A673 (cell line): ENCODE data around the gene FCHO1. TPM values are rescaled to one million over a fixed set of nuclear protein-coding genes. Genes with fewer than 3 reads are reported as not detected.
"Not testable (repeated sequence)": the region's sequence is repeated elsewhere in the genome, so short reads cannot be mapped to it uniquely, and the experiment has no call there.

Experiments
- BruUV-seq: library from RNA; stranded (reverse); fragments of 400-500 nt; replicated peaks from 2 replicates; lab custom pipeline; 2021; lab: Mats Ljungman, UMichigan
- CTCF ChIA-PET: fragments of 300-600 bp; sonication (Branson Sonifier 250); formaldehyde crosslinking; loops from one replicate; lab custom pipeline; 2022; ENCODE audit warnings: antibody characterized with exemption; lab: Charles Lee
- POLR2A ChIA-PET: fragments of 300-600 bp; sonication (Branson Sonifier 250); formaldehyde crosslinking; loops from one replicate; lab custom pipeline; 2022; ENCODE audit warnings: antibody characterized with exemption; ENCODE audit not compliant: low non-redundant PET; lab: Charles Lee
- DNase-seq: peaks from one replicate; pipeline ENCODE4 v3.0.0-alpha.2; 2015; ENCODE audit warnings: low spot score
- H3K27ac ChIP-seq: fragments of 200-600 bp; sonication (generic); 2 replicates; pipeline ENCODE4 v1.5.1; 2016; ENCODE audit warnings: mixed run types, low read depth, mild to moderate bottlenecking, mixed read lengths, antibody characterized with exemption, low read length; ENCODE audit not compliant: poor library complexity, severe bottlenecking
- H3K27me3 ChIP-seq: fragments of 200-600 bp; sonication (generic); replicated peaks from 2 replicates; pipeline ENCODE4 v1.6.1; 2017; ENCODE audit warnings: mixed run types, low read depth, mild to moderate bottlenecking, mixed read lengths, antibody characterized with exemption, low read length; ENCODE audit not compliant: insufficient read depth, poor library complexity
- H3K36me3 ChIP-seq: fragments of 200-600 bp; sonication (generic); 2 replicates; pipeline ENCODE4 v1.6.1; 2016; ENCODE audit warnings: mixed run types, mild to moderate bottlenecking, mixed read lengths, antibody characterized with exemption, low read length; ENCODE audit not compliant: insufficient read depth, poor library complexity, severe bottlenecking
- H3K4me1 ChIP-seq: fragments of 200-600 bp; sonication (generic); 2 replicates; pipeline ENCODE4 v1.6.1; 2017; ENCODE audit warnings: mixed run types, mild to moderate bottlenecking, mixed read lengths, antibody characterized with exemption, low read length; ENCODE audit not compliant: insufficient read depth, poor library complexity, severe bottlenecking
- H3K4me3 ChIP-seq: fragments of 200-600 bp; sonication (generic); 2 replicates; pipeline ENCODE4 v1.5.1; 2016; ENCODE audit warnings: low read depth, mixed run types, mild to moderate bottlenecking, mixed read lengths, low read length; ENCODE audit not compliant: poor library complexity, severe bottlenecking
- H3K9me3 ChIP-seq: fragments of 200-600 bp; sonication (generic); 2 replicates; pipeline ENCODE4 v1.6.1; 2016; ENCODE audit warnings: mixed run types, low read depth, mild to moderate bottlenecking, mixed read lengths, antibody characterized with exemption, low read length; ENCODE audit not compliant: poor library complexity, severe bottlenecking
- EZH2 ChIP-seq: fragments of 200-600 bp; sonication (generic); IDR thresholded peaks from 2 replicates; pipeline ENCODE4 v1.6.1; 2017; ENCODE audit warnings: borderline replicate concordance, low read depth, mild to moderate bottlenecking, mixed read lengths, antibody characterized with exemption, low read length; ENCODE audit not compliant: poor library complexity, severe bottlenecking
- intact Hi-C: fragments of 100-400 bp; cut with micrococcal nuclease; formaldehyde crosslinking; loops from one replicate; pipeline ENCODE4 v1.10.0; 2022; ENCODE audit not compliant: unreplicated experiment
- total RNA-seq: library from RNA; stranded (reverse); gene quantifications from 2 replicates; pipeline ENCODE4 v1.2.3, GENCODE V29; 2021
- TF ChIP-seq, protein P1 (sequence below): fragments of 300-800, 200-600 bp; sonication (generic); conservative IDR thresholded peaks from 2 replicates; pipeline ENCODE4 v1.5.1; 2017; ENCODE audit warnings: low read depth, mild to moderate bottlenecking, antibody characterized with exemption, low read length, moderate library complexity, mixed read lengths

Gene FCHO1
- total RNA-seq, 1 experiment from 2014 or later: 2.1 TPM

DNA sequence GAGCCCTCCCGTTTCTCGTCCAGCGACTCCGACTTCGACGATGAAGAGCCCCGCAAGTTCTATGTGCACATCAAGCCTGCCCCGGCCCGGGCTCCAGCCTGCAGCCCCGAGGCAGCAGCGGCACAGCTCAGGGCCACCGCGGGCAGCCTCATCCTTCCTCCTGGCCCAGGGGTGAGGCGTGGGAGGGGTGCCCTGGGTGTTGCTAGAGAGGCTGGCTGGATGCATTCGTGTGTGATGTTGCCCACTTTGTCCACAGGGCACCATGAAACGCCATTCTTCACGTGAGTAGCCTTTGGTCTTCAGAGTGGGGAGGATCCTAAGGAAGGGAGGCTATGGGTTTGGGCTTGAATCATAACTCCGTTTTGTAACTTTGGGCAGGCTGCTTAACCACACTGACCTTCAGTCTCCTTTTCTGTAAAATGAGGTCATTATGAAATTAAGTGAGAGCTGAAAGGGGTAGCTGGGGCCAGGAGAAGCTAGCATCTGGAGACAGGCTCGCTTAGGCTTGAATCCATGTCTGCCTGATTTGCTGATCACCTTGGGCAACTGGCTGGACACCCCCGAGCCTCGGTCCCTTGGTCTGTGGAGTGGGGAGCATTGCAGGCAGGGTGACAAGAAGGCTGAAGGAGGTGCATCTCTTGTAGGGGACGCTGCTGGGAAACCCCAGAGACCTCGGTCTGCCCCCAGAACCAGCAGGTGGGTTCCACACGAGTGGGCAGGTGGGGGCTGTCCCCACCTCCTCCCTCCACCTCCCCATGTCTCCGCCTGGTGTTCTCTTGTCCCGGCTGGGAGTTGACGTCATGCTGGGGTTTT is 24.9 kb downstream of the FCHO1 start:
- no peaks in the 10 kb centered on the region for H3K36me3 ChIP-seq
- POLR2A ChIA-PET: interaction anchor here (0.6 to 0.9 kb wide), 2 partner anchors 357 to 412 kb away, joined by 4 to 12 read pairs; partner anchors contain the start of gene MVB12A
- CTCF ChIA-PET: interaction anchor here (0.6 kb wide), 1 partner anchor 74 kb away, joined by 4 read pairs; no protein-coding TSS in a partner anchor
- no peak overlapping the region for H3K4me3 ChIP-seq
- no peaks in the 10 kb centered on the region for H3K9me3 ChIP-seq
- TF ChIP-seq, protein P1, sequence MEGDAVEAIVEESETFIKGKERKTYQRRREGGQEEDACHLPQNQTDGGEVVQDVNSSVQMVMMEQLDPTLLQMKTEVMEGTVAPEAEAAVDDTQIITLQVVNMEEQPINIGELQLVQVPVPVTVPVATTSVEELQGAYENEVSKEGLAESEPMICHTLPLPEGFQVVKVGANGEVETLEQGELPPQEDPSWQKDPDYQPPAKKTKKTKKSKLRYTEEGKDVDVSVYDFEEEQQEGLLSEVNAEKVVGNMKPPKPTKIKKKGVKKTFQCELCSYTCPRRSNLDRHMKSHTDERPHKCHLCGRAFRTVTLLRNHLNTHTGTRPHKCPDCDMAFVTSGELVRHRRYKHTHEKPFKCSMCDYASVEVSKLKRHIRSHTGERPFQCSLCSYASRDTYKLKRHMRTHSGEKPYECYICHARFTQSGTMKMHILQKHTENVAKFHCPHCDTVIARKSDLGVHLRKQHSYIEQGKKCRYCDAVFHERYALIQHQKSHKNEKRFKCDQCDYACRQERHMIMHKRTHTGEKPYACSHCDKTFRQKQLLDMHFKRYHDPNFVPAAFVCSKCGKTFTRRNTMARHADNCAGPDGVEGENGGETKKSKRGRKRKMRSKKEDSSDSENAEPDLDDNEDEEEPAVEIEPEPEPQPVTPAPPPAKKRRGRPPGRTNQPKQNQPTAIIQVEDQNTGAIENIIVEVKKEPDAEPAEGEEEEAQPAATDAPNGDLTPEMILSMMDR: no peak
- no peak for TF ChIP-seq EZH2
- H3K27ac ChIP-seq: no peak overlapping the region
- H3K27me3 ChIP-seq: no peaks in the 10 kb centered on the region
- peaks cover 8% of the 10 kb centered on the region for H3K4me1 ChIP-seq
- intact Hi-C loops: no loop called here
- no peak for DNase-seq
- no TSS peak for BruUV-seq

- H3K27ac ChIP-seq, H3K36me3 ChIP-seq, H3K27me3 ChIP-seq, intact Hi-C loops, H3K4me1 ChIP-seq, H3K4me3 ChIP-seq, H3K9me3 ChIP-seq, DNase-seq, BruUV-seq, POLR2A ChIA-PET: not testable (repeated sequence)
- CTCF ChIA-PET: interaction anchor here (0.6 kb wide), 1 partner anchor 528 kb away, joined by 4 read pairs; no protein-coding TSS in a partner anchor
Observed at GRCh38 chr19:17777840-17778239, 26.6 kb downstream of the FCHO1 start.

DNA sequence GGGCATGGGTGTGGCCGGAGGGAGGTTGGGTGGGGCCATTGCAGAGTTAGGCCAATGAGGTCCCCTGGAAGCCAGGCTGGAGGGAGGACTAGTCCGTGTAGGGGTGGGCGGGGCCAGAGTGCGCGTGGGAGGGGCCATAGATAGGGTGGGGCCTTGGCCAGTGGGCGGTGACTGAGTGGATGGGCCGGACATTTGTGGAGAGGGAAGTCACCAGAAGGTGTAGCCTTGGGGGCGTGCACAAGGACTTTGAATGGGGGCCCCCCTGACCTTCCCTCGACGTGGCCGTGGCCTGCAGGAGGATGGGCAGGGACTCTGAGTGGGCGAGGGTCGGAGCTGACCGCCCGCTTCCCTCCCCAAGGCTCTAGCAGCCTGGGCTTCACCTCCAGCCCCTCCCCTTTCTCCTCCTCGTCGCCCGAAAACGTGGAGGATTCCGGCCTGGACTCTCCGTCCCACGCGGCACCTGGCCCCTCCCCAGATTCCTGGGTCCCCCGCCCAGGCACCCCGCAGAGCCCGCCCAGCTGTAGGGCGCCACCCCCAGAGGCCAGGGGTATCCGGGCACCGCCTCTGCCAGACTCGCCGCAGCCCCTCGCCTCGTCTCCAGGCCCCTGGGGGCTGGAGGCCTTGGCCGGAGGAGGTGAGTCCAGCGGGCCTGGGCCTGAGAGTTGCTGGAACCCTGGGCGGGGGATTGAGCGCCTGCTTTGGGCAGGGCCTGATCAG is 27.1 kb downstream of the FCHO1 start:
- Histone ChIP-seq H3K9me3 (no peaks in the 10 kb centered on the region), H3K4me3 (no peak overlapping the region), H3K4me1 (peaks cover 8% of the 10 kb centered on the region), H3K27me3 (no peaks in the 10 kb centered on the region), H3K27ac (no peak overlapping the region), H3K36me3 (no peaks in the 10 kb centered on the region)
- no TSS peak for BruUV-seq
- intact Hi-C loops: no loop called here
- CTCF ChIA-PET: no interaction called here
- TF ChIP-seq, protein P1: no peak
- TF ChIP-seq EZH2: no peak
- DNase-seq: peak; percentile 59
- POLR2A ChIA-PET: no interaction called here
